Ascending aorta (tissue), 2 donors: Measurements from ENCODE around the gene SYVN1. TPM values are rescaled to one million over a fixed set of nuclear protein-coding genes. Genes with fewer than 3 reads are reported as not detected.

ENCODE experiments used
- DNase-seq, 2 donors: peaks; one replicate each; pipeline ENCODE4 v3.0.0-alpha.2; 2019; ENCODE audit warnings: low spot score in 2 of 2
- H3K27ac ChIP-seq, 2 donors: fragments of 200-600 bp; sonication (generic); one replicate each; pipeline ENCODE4 v1.5.1; 2016 to 2017; ENCODE audit warnings: mild to moderate bottlenecking in 1 of 2
- H3K27me3 ChIP-seq: fragments of 200-600 bp; sonication (generic); one replicate; pipeline ENCODE4 v1.5.1; 2017
- H3K36me3 ChIP-seq, 2 donors: fragments of 200-600 bp; sonication (generic); one replicate each; pipeline ENCODE4 v1.5.1; 2016
- H3K4me1 ChIP-seq, 2 donors: fragments of 200-600 bp; sonication (generic); one replicate each; pipeline ENCODE4 v1.5.1; 2016 to 2017; ENCODE audit warnings: mild to moderate bottlenecking in 1 of 2
- H3K4me3 ChIP-seq, 2 donors: fragments of 200-600 bp; sonication (generic); one replicate each; pipeline ENCODE4 v1.5.1; 2016 to 2017; ENCODE audit warnings: mild to moderate bottlenecking in 1 of 2
- H3K9me3 ChIP-seq, 2 donors: fragments of 200-600 bp; sonication (generic); one replicate each; pipeline ENCODE4 v1.5.1; 2016
- CTCF ChIP-seq, 3 experiments: fragments of 200-600 bp in 2 of 3; fragments of 450-650 bp in 1 of 3; sonication (generic) in 2 of 3; IDR thresholded peaks; one replicate each; pipeline ENCODE4 v1.5.1; 2016 to 2019; ENCODE audit warnings: antibody characterized with exemption in 3 of 3, mild to moderate bottlenecking in 1 of 3, moderate library complexity in 1 of 3
- intact Hi-C: fragments of 100-400 bp; cut with DNase I; formaldehyde crosslinking; loops from one replicate; pipeline ENCODE4 v1.15.1; 2023
- total RNA-seq: library from RNA; depleted of rRNA; stranded (reverse); fragments of >200 nt; gene quantifications from one replicate; pipeline ENCODE4 v1.1.0, GENCODE V29; 2016

SYVN1 gene
- total RNA-seq, 1 donor from 2014 or later, result 229 TPM

GRCh38 chr11:65107751-65108468 is 26.4 kb downstream of the SYVN1 start:
- no peaks in the 10 kb centered on the region for H3K27me3 ChIP-seq
- no peak overlapping the region for H3K4me3 ChIP-seq
- peaks cover 11 to 19% of the 10 kb centered on the region in 2 donors for H3K4me1 ChIP-seq
- H3K27ac ChIP-seq, result no peak overlapping the region
- no peaks in the 10 kb centered on the region for H3K9me3 ChIP-seq
- no peak for TF ChIP-seq CTCF (IDR thresholded peaks at IDR 0.05)
- intact Hi-C loops, result no loop called here
- H3K36me3 ChIP-seq, result peaks cover 29% of the 10 kb centered on the region in 2 donors
- DNase-seq, result peak in 1 of 2 donors; percentile 56

GRCh38 chr11:65107078-65107477 is 27.2 kb downstream of the SYVN1 start:
- TF ChIP-seq CTCF (IDR thresholded peaks at IDR 0.05), result no peak
- H3K4me1 ChIP-seq, result peaks cover 8 to 19% of the 10 kb centered on the region in 2 donors
- DNase-seq, result no peak
- peaks cover 29% of the 10 kb centered on the region in 2 donors for H3K36me3 ChIP-seq
- H3K27me3 ChIP-seq, result no peaks in the 10 kb centered on the region
- no peak overlapping the region for H3K27ac ChIP-seq
- intact Hi-C loops, result no loop called here
- no peaks in the 10 kb centered on the region for H3K9me3 ChIP-seq
- H3K4me3 ChIP-seq, result no peak overlapping the region

- no peak for DNase-seq
- intact Hi-C loops, result no loop called here
- H3K36me3 ChIP-seq, result peaks cover 27% of the 10 kb centered on the region in 2 donors
- peaks cover 0 to 9% of the 10 kb centered on the region in 2 donors for H3K4me1 ChIP-seq
- H3K27ac ChIP-seq, result no peak overlapping the region
- no peak for TF ChIP-seq CTCF (IDR thresholded peaks at IDR 0.05)
- H3K4me3 ChIP-seq, result no peak overlapping the region
- no peaks in the 10 kb centered on the region for H3K27me3 ChIP-seq
- no peaks in the 10 kb centered on the region for H3K9me3 ChIP-seq
Measured at GRCh38 chr11:65104628-65105027, 29.7 kb downstream of the SYVN1 start.

- intact Hi-C loops, result no loop called here
- Histone ChIP-seq H3K4me1 (peaks cover 0 to 9% of the 10 kb centered on the region in 2 donors), H3K27me3 (no peaks in the 10 kb centered on the region), H3K4me3 (no peak overlapping the region), H3K27ac (no peak overlapping the region), H3K9me3 (no peaks in the 10 kb centered on the region), H3K36me3 (peaks cover 16% of the 10 kb centered on the region in 2 donors)
- TF ChIP-seq CTCF (IDR thresholded peaks at IDR 0.05), result no peak
- DNase-seq, result no peak
Measured at GRCh38 chr11:65103476-65103875, 30.8 kb downstream of the SYVN1 start.

- Histone ChIP-seq H3K4me3 (no peak overlapping the region), H3K27me3 (no peaks in the 10 kb centered on the region), H3K36me3 (peaks cover 5 to 11% of the 10 kb centered on the region in 2 donors), H3K27ac (peak overlapping the region; percentile 32 to 45), H3K9me3 (no peaks in the 10 kb centered on the region), H3K4me1 (peaks cover 0 to 13% of the 10 kb centered on the region in 2 donors)
- intact Hi-C loops, result no loop called here
- no peak for DNase-seq
- no peak for TF ChIP-seq CTCF (IDR thresholded peaks at IDR 0.05)
Measured at GRCh38 chr11:65102142-65103095, 31.9 kb downstream of the SYVN1 start.
